ENCODE data around the gene YWHAB.

The YWHAB gene

GRCh38 chr20:44916586-44916985 is 31.1 kb downstream of the YWHAB start:
- no peak for DNase-seq

- no peak for DNase-seq
Observed at GRCh38 chr20:44917399-44917798, 31.9 kb downstream of the YWHAB start.

GRCh38 chr20:44918342-44918741 is 32.8 kb downstream of the YWHAB start:
- DNase-seq, result no peak

GRCh38 chr20:44918761-44919160 is 33.3 kb downstream of the YWHAB start:
- DNase-seq, result no peak

GRCh38 chr20:44921447-44921846 is 35.9 kb downstream of the YWHAB start:
- DNase-seq, result no peak

- DNase-seq, result no peak
Observed at GRCh38 chr20:44924541-44924940, 39.0 kb downstream of the YWHAB start.

GRCh38 chr20:44928595-44928994 is 43.1 kb downstream of the YWHAB start:
- DNase-seq, result no peak

GRCh38 chr20:44930517-44931168 is 45.1 kb downstream of the YWHAB start:
- no peak for DNase-seq

GRCh38 chr20:44931911-44932310 is 46.4 kb downstream of the YWHAB start:
- no peak for DNase-seq

GRCh38 chr20:44932916-44933315 is 47.4 kb downstream of the YWHAB start:
- no peak for DNase-seq

GRCh38 chr20:44936510-44936909 is 51.0 kb downstream of the YWHAB start:
- DNase-seq, result no peak

- DNase-seq, result no peak
Observed at GRCh38 chr20:44938637-44939036, 53.1 kb downstream of the YWHAB start.

- no peak for DNase-seq
Observed at GRCh38 chr20:44941120-44941691, 55.7 kb downstream of the YWHAB start.

GRCh38 chr20:44942264-44942973 is 56.9 kb downstream of the YWHAB start:
- no peak for DNase-seq

- DNase-seq, result no peak
Observed at GRCh38 chr20:44943828-44944227, 58.3 kb downstream of the YWHAB start.

- no peak for DNase-seq
Observed at GRCh38 chr20:44945261-44945660, 59.8 kb downstream of the YWHAB start.

GRCh38 chr20:44946271-44946852 is 60.9 kb downstream of the YWHAB start:
- no peak for DNase-seq

GRCh38 chr20:44948107-44948506 is 62.6 kb downstream of the YWHAB start:
- no peak for DNase-seq

GRCh38 chr20:44948513-44948912 is 63.0 kb downstream of the YWHAB start:
- no peak for DNase-seq

- DNase-seq, result no peak
Observed at GRCh38 chr20:44950368-44950767, 64.9 kb downstream of the YWHAB start.

- DNase-seq, result no peak
Observed at GRCh38 chr20:44952731-44953130, 67.2 kb downstream of the YWHAB start.

GRCh38 chr20:44954211-44954610 is 68.7 kb downstream of the YWHAB start:
- DNase-seq, result no peak

GRCh38 chr20:44955270-44955669 is 69.8 kb downstream of the YWHAB start:
- DNase-seq, result no peak

GRCh38 chr20:44956410-44956809 is 70.9 kb downstream of the YWHAB start:
- DNase-seq, result no peak

Measured in DMS79 treated with DMSO at 0.1 percent for 48 hours (cell line).